Body of pancreas (tissue), 4 donors: ENCODE data around the gene B4GALT2. TPM values are rescaled to one million over a fixed set of nuclear protein-coding genes. Genes with fewer than 3 reads are reported as not detected.

Experiments
- ATAC-seq: fragments of 150-250 bp; one replicate; pipeline ENCODE4 v1.9.1; 2016
- DNase-seq, 4 donors: peaks; one replicate each; pipeline ENCODE4 v3.0.0-alpha.2; 2019
- H3K27ac ChIP-seq, 4 donors: fragments of 200-600 bp; sonication (generic); 1 replicate in 3 of 4; 2 replicates in 1 of 4; pipeline versions ENCODE4 v1.5.1 to v1.6.1; 2016 to 2019; ENCODE audit warnings: mild to moderate bottlenecking in 1 of 4, mixed read lengths in 1 of 4, moderate library complexity in 1 of 4
- H3K27me3 ChIP-seq, 2 donors: fragments of 200-600 bp; sonication (generic); one replicate each; pipeline ENCODE4 v1.6.0; 2016; ENCODE audit warnings: mild to moderate bottlenecking in 1 of 2
- H3K36me3 ChIP-seq, 2 donors: fragments of 200-600 bp; sonication (generic); replicated peaks in 1 of 2; 2 replicates each; pipeline ENCODE4 v1.5.1; 2016; ENCODE audit warnings: low read depth in 2 of 2; ENCODE audit not compliant: insufficient read depth in 1 of 2
- H3K4me1 ChIP-seq: fragments of 200-600 bp; sonication (generic); one replicate; pipeline ENCODE4 v1.6.0; 2016
- H3K4me3 ChIP-seq, 2 donors: fragments of 200-600 bp; sonication (generic); 1 replicate in 1 of 2; 2 replicates in 1 of 2; pipeline ENCODE4 v1.5.1; 2016 to 2019
- H3K9me3 ChIP-seq, 3 donors: fragments of 200-600 bp; sonication (generic); 1 replicate in 2 of 3; 2 replicates in 1 of 3; pipeline ENCODE4 v1.5.1; 2016
- CTCF ChIP-seq, 7 experiments: fragments of 450-650 bp in 4 of 7; fragments of 200-600 bp in 3 of 7; sonication (generic) in 3 of 7; IDR thresholded peaks; one replicate each; pipeline ENCODE4 v1.5.1; 2016 to 2019; ENCODE audit warnings: antibody characterized with exemption in 7 of 7
- POLR2A ChIP-seq, 3 donors: fragments of 450-650 bp; IDR thresholded peaks; one replicate each; pipeline ENCODE4 v1.6.1; 2016; ENCODE audit warnings: antibody characterized with exemption in 3 of 3, mild to moderate bottlenecking in 2 of 3
- WGBS, 2 donors: methylation state at CpG; one replicate each; pipeline ENCODE4 v1.1.5; 2017; 5-methylcytosine and 5-hydroxymethylcytosine counted together
- intact Hi-C: fragments of 100-400 bp; cut with DNase I; formaldehyde crosslinking; loops from one replicate; pipeline ENCODE4 v1.15.1; 2023
- total RNA-seq, 2 donors: library from RNA; depleted of rRNA; stranded (reverse); fragments of >200 nt; gene quantifications; one replicate each; pipeline ENCODE4 v1.1.0, GENCODE V29; 2016

Gene B4GALT2
- total RNA-seq, 2 donors from 2014 or later: 18.2 to 29.3 TPM

- intact Hi-C loops: no loop called here
- WGBS, 2 donors: 80 to 91% methylated on average over 6 to 7 of the region's 7 CpGs
Observed at GRCh38 chr1:43957407-43958040, 21.5 kb upstream of the B4GALT2 start.

DNA sequence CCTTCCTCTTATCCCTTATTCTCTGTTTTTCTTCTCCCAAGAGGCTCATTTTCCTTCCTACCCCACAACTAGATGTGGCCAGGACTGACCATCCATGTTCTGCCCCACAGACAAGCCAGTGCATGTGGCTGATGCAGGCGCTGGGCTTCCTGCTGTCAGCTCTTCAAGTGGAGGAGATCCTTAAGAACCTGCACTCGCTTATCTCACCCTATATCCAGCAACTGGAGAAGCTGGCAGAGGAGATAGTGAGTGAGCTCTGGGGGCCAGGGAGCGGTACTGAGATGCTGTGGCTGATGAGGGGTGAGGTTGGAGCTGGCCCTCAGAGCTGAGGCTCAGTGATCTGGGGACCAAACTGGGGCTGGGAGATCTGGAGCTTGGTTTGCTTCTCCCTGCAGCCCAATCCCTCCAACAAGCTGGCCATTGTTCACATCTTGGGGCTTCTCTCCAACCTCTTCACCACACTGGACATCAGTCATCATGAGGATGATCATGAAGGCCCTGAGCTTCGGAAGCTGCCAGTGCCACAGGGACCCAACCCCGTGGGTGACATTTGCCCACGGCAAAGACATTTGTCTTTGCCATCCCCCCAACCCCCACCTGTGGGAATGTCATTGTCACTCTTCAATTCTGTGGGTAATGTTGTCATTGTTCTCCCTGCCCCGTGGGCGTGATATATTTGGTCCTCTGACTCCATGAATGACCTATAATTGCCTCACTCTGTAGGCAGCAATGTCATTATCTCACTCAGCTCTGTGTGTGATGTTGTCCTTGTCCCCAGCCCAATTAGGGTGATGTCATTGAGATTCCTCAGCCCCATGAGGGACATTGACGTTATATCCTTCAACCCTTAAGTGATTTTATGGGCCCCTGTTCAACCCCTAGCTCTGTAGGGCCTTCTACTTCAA lies 20.4 kb upstream of the B4GALT2 start:
- intact Hi-C loops: no loop called here
- WGBS, 2 donors: 88 to 92% methylated on average over 9 of the region's 9 CpGs
- no peak overlapping the region for H3K27ac ChIP-seq
- H3K27me3 ChIP-seq: no peaks in the 10 kb centered on the region
- H3K9me3 ChIP-seq: no peaks in the 10 kb centered on the region
- H3K4me3 ChIP-seq: no peak overlapping the region
- TF ChIP-seq POLR2A (IDR thresholded peaks at IDR 0.05) (no peak), CTCF (IDR thresholded peaks at IDR 0.05) (no peak)
- no peaks in the 10 kb centered on the region for H3K4me1 ChIP-seq
- ATAC-seq (no peak), DNase-seq (no peak)
- H3K36me3 ChIP-seq: no peaks in the 10 kb centered on the region

More at GRCh38 chr1:43957407-43958040, 21.5 kb upstream of the B4GALT2 start:
- H3K4me3 ChIP-seq: no peak overlapping the region
- H3K27ac ChIP-seq: no peak overlapping the region
- no peaks in the 10 kb centered on the region for H3K9me3 ChIP-seq
- no peaks in the 10 kb centered on the region for H3K27me3 ChIP-seq
- no peak for DNase-seq
- H3K4me1 ChIP-seq: no peaks in the 10 kb centered on the region
- no peaks in the 10 kb centered on the region for H3K36me3 ChIP-seq
- TF ChIP-seq CTCF (IDR thresholded peaks at IDR 0.05) (no peak), POLR2A (IDR thresholded peaks at IDR 0.05) (no peak)
- ATAC-seq: no peak

- no peak for DNase-seq
- Histone ChIP-seq H3K36me3 (no peaks in the 10 kb centered on the region), H3K4me3 (no peak overlapping the region), H3K4me1 (no peaks in the 10 kb centered on the region), H3K27me3 (no peaks in the 10 kb centered on the region), H3K27ac (no peak overlapping the region), H3K9me3 (no peaks in the 10 kb centered on the region)
- WGBS, 2 donors: 80 to 93% methylated on average over 7 to 8 of the region's 8 CpGs
- no peak for ATAC-seq
- intact Hi-C loops: no loop called here
- TF ChIP-seq CTCF (IDR thresholded peaks at IDR 0.05): no peak
- no peak for TF ChIP-seq POLR2A (IDR thresholded peaks at IDR 0.05)
Observed at GRCh38 chr1:43960798-43961197, 18.2 kb upstream of the B4GALT2 start.

DNA sequence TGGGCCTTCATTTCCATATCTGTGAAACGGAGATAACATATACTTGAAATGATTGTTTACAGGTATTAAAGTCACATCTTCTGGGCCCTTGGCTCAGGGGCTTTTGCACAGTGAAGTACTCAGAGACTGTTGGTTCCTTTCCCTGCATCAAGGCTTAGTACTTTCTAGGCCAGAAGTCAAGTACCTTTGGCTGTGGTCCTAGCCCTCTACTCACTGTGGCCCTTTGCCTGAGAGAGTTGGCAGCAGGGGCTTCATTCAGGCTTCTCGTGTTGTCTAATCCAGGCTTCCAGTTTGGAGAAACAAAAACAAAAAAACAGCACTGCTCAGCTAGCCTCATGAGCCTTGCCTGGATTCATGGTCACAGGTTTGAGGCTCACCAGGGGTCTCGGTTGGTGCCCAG lies 17.3 kb upstream of the B4GALT2 start:
- Histone ChIP-seq H3K27ac (no peak overlapping the region), H3K36me3 (no peaks in the 10 kb centered on the region), H3K9me3 (no peaks in the 10 kb centered on the region), H3K27me3 (no peaks in the 10 kb centered on the region), H3K4me1 (no peaks in the 10 kb centered on the region), H3K4me3 (no peak overlapping the region)
- intact Hi-C loops: no loop called here
- WGBS, 2 donors: 83 to 87% methylated on average over 3 of the region's 3 CpGs
- DNase-seq (no peak), ATAC-seq (no peak)
- no peak for TF ChIP-seq CTCF (IDR thresholded peaks at IDR 0.05)
- no peak for TF ChIP-seq POLR2A (IDR thresholded peaks at IDR 0.05)
